Brain microvascular endothelial cell (primary cell): ENCODE measurements around the gene SSBP3.
"Not testable (repeated sequence)": the region's sequence is repeated elsewhere in the genome, so short reads cannot be mapped to it uniquely, and the experiment has no call there.

Experiments
- DNase-seq: peaks from one replicate; pipeline ENCODE4 v3.0.0-alpha.2; 2020
- H3K27ac ChIP-seq: fragments of 250-450 bp; sonication (Bioruptor Pico); 2 replicates; pipeline ENCODE4 v1.5.1; 2020; ENCODE audit warnings: mild to moderate bottlenecking, moderate library complexity
- H3K27me3 ChIP-seq: fragments of 250-450 bp; sonication (Bioruptor Pico); replicated peaks from 2 replicates; pipeline ENCODE4 v1.5.1; 2020; ENCODE audit warnings: mild to moderate bottlenecking
- H3K36me3 ChIP-seq: fragments of 250-450 bp; sonication (Bioruptor Pico); replicated peaks from 2 replicates; pipeline ENCODE4 v1.5.1; 2020; ENCODE audit warnings: mild to moderate bottlenecking
- H3K4me3 ChIP-seq: 2 replicates; pipeline ENCODE4 v1.5.1; 2011; ENCODE audit warnings: low read depth, mild to moderate bottlenecking, control low read depth, low read length, moderate library complexity
- CTCF ChIP-seq: IDR thresholded peaks from 2 replicates; pipeline ENCODE4 v1.5.1; 2011; ENCODE audit warnings: low read depth, mild to moderate bottlenecking, moderate library complexity, low read length, control low read depth, inconsistent platforms; ENCODE audit errors: missing control alignments
- in situ Hi-C: cut with HindIII; loops from 2 replicates; pipeline ENCODE4 v1.10.0; 2017; ENCODE audit warnings: low sequenced_read_pairs, low pct_ligation_motif_present

SSBP3 gene

GRCh38 chr1:54347955-54348699, 58.1 kb downstream of the SSBP3 start:
- H3K27me3 ChIP-seq = no peaks in the 10 kb centered on the region
- no peak for DNase-seq
- in situ Hi-C loops = no loop called here

GRCh38 chr1:54347261-54347954, 58.8 kb downstream of the SSBP3 start:
- no peak for TF ChIP-seq CTCF

More at GRCh38 chr1:54347955-54348699, 58.1 kb downstream of the SSBP3 start:
- Histone ChIP-seq H3K36me3 (no peaks in the 10 kb centered on the region), H3K27ac (no peak overlapping the region), H3K4me3 (no peak overlapping the region)
- TF ChIP-seq CTCF = no peak

GRCh38 chr1:54345548-54345947, 60.6 kb downstream of the SSBP3 start:
- in situ Hi-C loops, H3K27me3 ChIP-seq: not testable (repeated sequence)

More at GRCh38 chr1:54347261-54347954, 58.8 kb downstream of the SSBP3 start:
- DNase-seq = no peak
- in situ Hi-C loops = no loop called here
- no peak overlapping the region for H3K27ac ChIP-seq
- H3K36me3 ChIP-seq = no peaks in the 10 kb centered on the region
- H3K4me3 ChIP-seq = no peak overlapping the region
- H3K27me3 ChIP-seq = no peaks in the 10 kb centered on the region

GRCh38 chr1:54345116-54345515, 61.1 kb downstream of the SSBP3 start:
- H3K4me3 ChIP-seq = no peak overlapping the region
- in situ Hi-C loops = no loop called here
- H3K27ac ChIP-seq = no peak overlapping the region

More at GRCh38 chr1:54345548-54345947, 60.6 kb downstream of the SSBP3 start:
- not testable (repeated sequence) for DNase-seq, H3K36me3 ChIP-seq, H3K4me3 ChIP-seq, H3K27ac ChIP-seq

GRCh38 chr1:54342742-54343687, 63.2 kb downstream of the SSBP3 start:
- no peak overlapping the region for H3K27ac ChIP-seq
- no peaks in the 10 kb centered on the region for H3K27me3 ChIP-seq
- H3K36me3 ChIP-seq = no peaks in the 10 kb centered on the region
- no peak overlapping the region for H3K4me3 ChIP-seq
- no peak for DNase-seq
- in situ Hi-C loops = no loop called here
- TF ChIP-seq CTCF = peak; percentile 14

More at GRCh38 chr1:54345116-54345515, 61.1 kb downstream of the SSBP3 start:
- H3K36me3 ChIP-seq = no peaks in the 10 kb centered on the region
- TF ChIP-seq CTCF = no peak
- no peaks in the 10 kb centered on the region for H3K27me3 ChIP-seq
- DNase-seq = no peak

- no peaks in the 10 kb centered on the region for H3K36me3 ChIP-seq
- no peaks in the 10 kb centered on the region for H3K27me3 ChIP-seq
- H3K27ac ChIP-seq = no peak overlapping the region
- no peak overlapping the region for H3K4me3 ChIP-seq
- no peak for DNase-seq
- no peak for TF ChIP-seq CTCF
- in situ Hi-C loops = no loop called here
Observed at GRCh38 chr1:54342288-54342687, 63.9 kb downstream of the SSBP3 start.
